Activated naive CD8-positive, alpha-beta T cell (primary cell): Measurements from ENCODE around the gene CIDEB.

Source experiments
- H3K27ac Mint-ChIP-seq: one replicate; pipeline ENCODE4 v1.8.0; 2021; ENCODE audit warnings: mixed read lengths
- H3K27me3 Mint-ChIP-seq: one replicate; pipeline ENCODE4 v1.8.0; 2021; ENCODE audit warnings: mixed read lengths
- H3K36me3 Mint-ChIP-seq: one replicate; pipeline ENCODE4 v1.8.0; 2021; ENCODE audit warnings: mixed read lengths
- H3K4me1 Mint-ChIP-seq: one replicate; pipeline ENCODE4 v1.8.0; 2021; ENCODE audit warnings: low read depth, mixed read lengths
- H3K4me3 Mint-ChIP-seq: one replicate; pipeline ENCODE4 v1.8.0; 2021; ENCODE audit warnings: mild to moderate bottlenecking, mixed read lengths
- H3K9me3 Mint-ChIP-seq: one replicate; pipeline ENCODE4 v1.8.0; 2021; ENCODE audit warnings: low read depth, mixed read lengths

Gene CIDEB

DNA sequence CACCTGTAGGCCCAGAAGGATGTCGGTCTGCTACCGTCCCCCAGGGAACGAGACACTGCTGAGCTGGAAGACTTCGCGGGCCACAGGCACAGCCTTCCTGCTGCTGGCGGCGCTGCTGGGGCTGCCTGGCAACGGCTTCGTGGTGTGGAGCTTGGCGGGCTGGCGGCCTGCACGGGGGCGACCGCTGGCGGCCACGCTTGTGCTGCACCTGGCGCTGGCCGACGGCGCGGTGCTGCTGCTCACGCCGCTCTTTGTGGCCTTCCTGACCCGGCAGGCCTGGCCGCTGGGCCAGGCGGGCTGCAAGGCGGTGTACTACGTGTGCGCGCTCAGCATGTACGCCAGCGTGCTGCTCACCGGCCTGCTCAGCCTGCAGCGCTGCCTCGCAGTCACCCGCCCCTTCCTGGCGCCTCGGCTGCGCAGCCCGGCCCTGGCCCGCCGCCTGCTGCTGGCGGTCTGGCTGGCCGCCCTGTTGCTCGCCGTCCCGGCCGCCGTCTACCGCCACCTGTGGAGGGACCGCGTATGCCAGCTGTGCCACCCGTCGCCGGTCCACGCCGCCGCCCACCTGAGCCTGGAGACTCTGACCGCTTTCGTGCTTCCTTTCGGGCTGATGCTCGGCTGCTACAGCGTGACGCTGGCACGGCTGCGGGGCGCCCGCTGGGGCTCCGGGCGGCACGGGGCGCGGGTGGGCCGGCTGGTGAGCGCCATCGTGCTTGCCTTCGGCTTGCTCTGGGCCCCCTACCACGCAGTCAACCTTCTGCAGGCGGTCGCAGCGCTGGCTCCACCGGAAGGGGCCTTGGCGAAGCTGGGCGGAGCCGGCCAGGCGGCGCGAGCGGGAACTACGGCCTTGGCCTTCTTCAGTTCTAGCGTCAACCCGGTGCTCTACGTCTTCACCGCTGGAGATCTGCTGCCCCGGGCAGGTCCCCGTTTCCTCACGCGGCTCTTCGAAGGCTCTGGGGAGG lies 3.1 kb upstream of the CIDEB start, which contains the start of gene LTB4R:
LTB4R (plus strand) TSS at position 857 of the 959 bp plus-strand sequence. CDS start 4,150 bp downstream, outside the sequence.
- Mint-ChIP-seq H3K36me3 (peaks cover 2% of the 10 kb centered on the region), H3K4me1 (peaks cover 61% of the 10 kb centered on the region), H3K27ac (peak within 1 kb of the TSS; percentile 64), H3K9me3 (no peaks in the 10 kb centered on the region), H3K27me3 (no peaks in the 10 kb centered on the region), H3K4me3 (peak within 1 kb of the TSS; percentile 80)

DNA sequence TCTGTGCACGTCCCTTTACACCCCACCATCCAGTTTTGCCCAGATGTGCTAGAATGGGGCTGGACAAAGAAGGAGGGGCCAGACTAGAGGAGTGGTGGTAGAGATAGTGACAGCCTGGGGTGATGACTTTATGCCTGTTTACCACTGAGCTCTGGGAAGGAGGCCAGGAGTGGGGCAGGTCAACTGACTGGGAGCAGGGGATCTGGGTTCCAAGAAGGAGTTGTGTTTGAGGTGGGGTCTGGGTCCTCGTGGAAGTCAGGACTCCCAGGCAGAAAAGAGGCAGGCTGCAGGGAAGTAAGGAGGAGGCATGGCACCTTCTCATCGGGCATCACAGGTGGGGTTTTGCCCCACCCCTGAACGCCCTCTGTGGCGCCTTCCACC lies 2.5 kb upstream of the CIDEB start:
- Mint-ChIP-seq H3K4me1 (peaks cover 58% of the 10 kb centered on the region), H3K4me3 (peak overlapping the region; percentile 80), H3K9me3 (no peaks in the 10 kb centered on the region), H3K27me3 (no peaks in the 10 kb centered on the region), H3K27ac (peak overlapping the region; percentile 46), H3K36me3 (peaks cover 3% of the 10 kb centered on the region)

DNA sequence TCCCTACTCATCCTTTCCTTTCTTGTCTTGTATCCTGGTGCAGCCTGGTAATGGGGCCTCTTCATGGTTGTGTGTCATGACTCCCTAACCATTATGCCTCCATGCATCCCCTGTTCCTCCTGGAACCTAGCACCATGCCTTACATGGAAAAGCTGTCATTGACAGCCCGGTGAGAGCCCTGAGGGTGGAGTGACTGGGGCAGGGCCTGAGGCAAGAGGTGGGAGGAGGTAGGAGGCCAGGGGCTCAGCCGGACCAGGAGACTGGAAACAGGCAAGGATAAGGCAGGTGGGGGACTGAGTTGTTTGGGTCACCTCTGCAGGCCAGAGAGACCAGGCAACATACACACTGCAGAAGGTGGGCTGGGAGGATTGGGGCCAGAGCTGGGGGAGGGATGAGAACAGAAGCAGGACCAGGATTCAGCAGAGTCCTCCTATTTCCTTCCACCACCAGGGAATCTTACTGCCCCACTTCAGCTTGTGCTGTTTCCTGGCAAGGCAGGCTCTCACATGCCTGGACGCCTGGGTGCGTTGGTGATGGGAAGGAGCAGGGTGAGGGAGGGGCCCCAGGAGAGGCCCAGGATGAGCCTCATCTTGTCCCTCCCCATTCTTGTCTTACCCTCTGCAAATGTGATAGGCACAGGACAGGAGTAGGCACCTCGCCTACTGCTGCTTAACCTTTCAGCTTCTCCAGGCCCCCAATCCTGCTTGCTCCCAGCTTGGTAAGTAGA lies 1.9 kb upstream of the CIDEB start, which contains the start of gene LTB4R2:
LTB4R2 (plus strand) TSS at position 603 of the 727 bp plus-strand sequence. CDS start 525 bp downstream, outside the sequence.
- Mint-ChIP-seq H3K36me3 (peaks cover 8% of the 10 kb centered on the region), H3K27me3 (no peaks in the 10 kb centered on the region), H3K4me3 (peak within 1 kb of the TSS; percentile 80), H3K27ac (peak within 1 kb of the TSS; percentile 46), H3K9me3 (no peaks in the 10 kb centered on the region), H3K4me1 (peaks cover 54% of the 10 kb centered on the region)

DNA sequence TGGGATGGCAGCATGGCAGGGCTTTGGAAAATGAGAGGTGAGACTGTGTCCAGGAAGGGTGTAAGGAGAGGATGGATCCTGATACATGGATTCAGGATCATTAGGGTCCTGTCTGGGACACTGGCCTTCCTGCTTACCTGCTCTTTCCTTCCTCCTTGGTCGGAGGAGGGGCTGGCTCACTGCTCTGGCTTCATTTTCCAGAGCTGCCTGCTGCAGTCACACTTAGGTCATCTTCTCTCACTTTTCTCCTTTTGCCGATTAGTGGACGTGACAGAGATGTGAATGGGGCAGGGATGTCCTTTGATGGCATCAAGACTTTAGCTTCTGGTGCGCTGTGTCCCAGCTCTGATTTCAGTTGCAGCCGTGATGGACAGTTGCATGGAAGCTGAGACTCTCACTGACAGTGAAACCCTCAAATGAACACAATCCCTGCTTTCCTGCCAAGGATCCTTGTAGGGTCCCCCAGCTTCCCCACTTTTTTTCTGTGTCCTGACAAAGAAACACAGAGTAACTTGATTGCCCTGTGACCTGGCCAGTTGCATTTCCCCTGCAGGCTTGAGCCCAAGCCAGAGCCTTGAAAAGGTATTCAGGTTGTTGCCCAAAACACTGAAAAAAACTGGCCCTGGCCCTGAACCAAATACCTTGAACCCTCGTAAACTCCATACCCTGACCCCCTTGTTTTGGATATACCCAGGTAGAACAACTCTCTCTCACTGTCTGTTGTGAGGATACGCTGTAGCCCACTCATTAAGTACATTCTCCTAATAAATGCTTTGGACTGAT lies 756 bp upstream of the CIDEB start:
- no peak overlapping the region for H3K27ac Mint-ChIP-seq
- H3K4me1 Mint-ChIP-seq = peaks cover 42% of the 10 kb centered on the region
- H3K36me3 Mint-ChIP-seq = peaks cover 8% of the 10 kb centered on the region
- no peaks in the 10 kb centered on the region for H3K9me3 Mint-ChIP-seq
- H3K27me3 Mint-ChIP-seq = no peaks in the 10 kb centered on the region
- no peak overlapping the region for H3K4me3 Mint-ChIP-seq

DNA sequence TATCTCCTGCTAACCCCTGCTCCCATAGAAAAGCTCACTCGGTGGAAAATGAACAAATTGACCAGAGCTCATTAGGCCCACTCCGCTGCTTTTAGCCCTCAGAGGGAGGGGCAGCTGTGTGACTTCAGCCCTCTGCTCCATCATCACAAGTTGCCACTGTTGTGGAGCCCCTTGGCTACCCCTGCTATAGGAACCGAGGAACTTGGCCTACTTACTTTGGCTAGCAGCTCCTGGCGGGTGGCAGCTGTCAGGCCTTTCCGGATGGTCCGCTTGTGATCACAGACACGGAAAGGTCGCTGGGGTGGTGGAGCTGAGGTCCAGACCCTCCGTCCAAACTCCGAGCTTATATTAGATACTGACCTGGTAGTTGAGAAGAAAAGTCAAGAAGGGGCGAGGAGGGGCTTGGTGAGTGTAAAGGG lies 612 bp downstream of the CIDEB start:
- Mint-ChIP-seq H3K4me3 (no peak overlapping the region), H3K36me3 (peaks cover 8% of the 10 kb centered on the region), H3K9me3 (no peaks in the 10 kb centered on the region), H3K27me3 (no peaks in the 10 kb centered on the region), H3K27ac (no peak overlapping the region), H3K4me1 (peaks cover 28% of the 10 kb centered on the region)

DNA sequence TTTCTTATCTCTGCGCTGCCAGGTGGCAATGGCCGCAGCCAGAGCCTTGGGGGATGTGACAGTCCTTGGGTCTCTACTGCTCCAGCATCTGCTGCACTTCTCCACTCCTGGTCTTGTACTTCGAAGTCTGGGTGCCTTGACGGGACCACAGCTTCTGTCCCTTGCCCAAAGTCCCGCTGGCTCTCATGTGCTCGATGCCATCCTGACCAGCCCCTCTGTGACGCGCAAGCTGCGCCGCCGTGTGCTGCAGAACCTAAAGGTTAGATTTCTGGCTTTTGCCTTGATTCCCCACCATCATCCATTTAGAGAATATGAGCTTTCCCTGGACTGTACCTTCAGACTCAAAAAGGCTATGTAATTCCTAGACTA lies 3.8 kb downstream of the CIDEB start:
- Mint-ChIP-seq H3K4me1 (peaks cover 26% of the 10 kb centered on the region), H3K27me3 (no peaks in the 10 kb centered on the region), H3K9me3 (no peaks in the 10 kb centered on the region), H3K36me3 (peaks cover 11% of the 10 kb centered on the region), H3K27ac (no peak overlapping the region), H3K4me3 (no peak overlapping the region)

DNA sequence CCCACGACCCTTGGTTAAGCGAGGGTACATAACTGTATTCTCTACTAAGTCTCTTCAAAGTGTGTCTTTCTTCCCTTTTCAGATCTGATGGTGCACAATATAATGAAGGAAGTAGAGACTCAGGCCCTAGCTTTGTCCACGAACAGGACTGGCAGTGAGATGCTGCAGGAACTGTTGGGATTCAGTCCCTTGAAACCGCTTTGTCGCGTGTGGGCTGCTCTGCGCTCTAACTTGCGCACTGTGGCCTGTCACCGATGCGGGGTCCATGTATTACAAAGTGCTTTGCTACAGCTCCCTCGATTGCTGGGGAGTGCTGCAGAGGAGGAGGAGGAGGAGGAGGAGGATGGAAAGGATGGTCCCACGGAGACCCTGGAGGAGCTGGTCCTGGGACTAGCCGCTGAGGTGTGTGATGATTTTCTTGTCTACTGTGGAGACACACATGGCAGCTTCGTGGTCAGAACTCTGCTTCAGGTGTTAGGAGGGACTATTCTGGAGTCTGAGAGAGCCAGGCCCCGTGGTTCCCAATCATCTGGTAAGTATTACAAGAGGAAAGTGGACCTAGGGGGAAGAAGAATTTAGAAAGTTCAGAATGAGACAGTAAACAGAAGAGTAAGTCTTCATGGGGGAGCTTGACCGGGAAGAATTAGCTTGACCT lies 7.3 kb downstream of the CIDEB start:
- H3K27ac Mint-ChIP-seq = peak overlapping the region; percentile 50
- no peaks in the 10 kb centered on the region for H3K9me3 Mint-ChIP-seq
- H3K4me3 Mint-ChIP-seq = peak overlapping the region; percentile 96
- H3K27me3 Mint-ChIP-seq = no peaks in the 10 kb centered on the region
- H3K4me1 Mint-ChIP-seq = peaks cover 42% of the 10 kb centered on the region
- peaks cover 13% of the 10 kb centered on the region for H3K36me3 Mint-ChIP-seq

DNA sequence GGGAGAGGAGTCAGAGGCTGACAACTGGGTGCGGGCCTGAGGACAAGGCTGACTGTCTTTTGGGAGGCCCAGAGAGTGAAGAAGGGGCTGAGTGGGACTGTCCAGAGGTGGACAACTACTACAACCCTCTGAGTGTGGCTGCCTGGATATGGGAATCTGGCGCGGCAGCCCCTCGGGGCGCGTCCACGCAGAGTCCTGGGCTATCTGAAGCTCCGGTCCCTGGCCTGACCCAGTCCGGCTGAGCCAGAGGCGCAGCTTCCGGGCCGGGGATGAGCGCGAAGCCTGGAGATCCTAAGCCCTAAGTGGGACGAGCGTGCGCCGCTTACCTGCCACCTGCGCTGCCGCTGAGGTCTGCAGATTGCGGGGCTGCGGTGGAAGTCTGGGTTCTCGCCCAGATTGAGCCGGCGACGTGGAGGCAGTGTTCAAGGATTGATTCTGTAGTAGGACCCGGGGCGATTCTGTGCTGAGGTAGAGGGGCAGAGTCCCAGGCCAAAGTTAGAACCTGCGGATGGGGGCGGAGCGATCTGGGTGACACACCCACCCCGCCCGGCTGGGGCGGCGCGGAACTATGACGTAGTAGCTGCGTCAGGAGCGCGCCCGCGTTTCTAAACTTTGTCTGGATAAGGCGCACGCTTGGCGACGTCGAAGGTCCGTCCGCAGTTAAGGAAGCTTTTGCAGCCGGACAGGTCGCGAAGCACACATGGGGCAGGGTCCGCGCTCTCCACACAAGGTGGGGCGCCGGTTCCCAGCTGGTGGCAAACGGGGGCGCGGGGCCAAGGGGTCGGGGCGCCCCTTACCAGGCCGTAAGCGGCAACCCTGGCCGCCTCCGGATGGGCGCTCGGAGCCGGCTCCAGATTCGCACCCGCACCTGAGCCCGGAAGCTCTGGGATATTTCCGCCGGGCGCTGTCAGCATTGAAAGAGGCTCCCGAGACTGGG lies 8.3 kb downstream of the CIDEB start, which contains the start of the genes DHRS1 and NOP9:
DHRS1 (minus strand) TSS at position 526 of the 937 bp plus-strand sequence. CDS start 674 bp downstream, outside the sequence.
NOP9 (plus strand) TSS at position 596 of the 937 bp plus-strand sequence; CDS start at position 701, 105 bp downstream.
- H3K36me3 Mint-ChIP-seq = peaks cover 7% of the 10 kb centered on the region
- H3K9me3 Mint-ChIP-seq = no peaks in the 10 kb centered on the region
- no peaks in the 10 kb centered on the region for H3K27me3 Mint-ChIP-seq
- peak within 1 kb of the TSS; percentile 94 for H3K27ac Mint-ChIP-seq
- peaks cover 42% of the 10 kb centered on the region for H3K4me1 Mint-ChIP-seq
- peak within 1 kb of the TSS; percentile 96 for H3K4me3 Mint-ChIP-seq

DNA sequence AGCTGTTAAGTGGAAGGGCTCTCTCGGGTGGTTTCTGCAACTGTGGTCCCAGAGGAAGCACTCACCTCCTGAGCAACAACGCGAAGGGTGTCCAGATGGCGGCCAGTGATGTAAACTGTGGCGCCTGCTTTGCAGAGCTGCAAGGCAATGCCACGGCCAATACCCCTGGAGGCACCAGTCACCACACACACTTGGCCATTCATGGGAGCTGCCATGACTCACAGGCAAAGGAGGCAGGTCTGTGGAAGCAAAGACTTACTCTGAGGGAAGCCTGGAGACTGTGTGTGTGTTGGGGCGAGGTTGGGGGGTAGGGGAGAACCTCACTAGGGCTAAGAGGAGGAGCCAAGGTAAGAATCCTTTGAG lies 8.9 kb downstream of the CIDEB start:
- peak overlapping the region; percentile 96 for H3K4me3 Mint-ChIP-seq
- H3K9me3 Mint-ChIP-seq = no peaks in the 10 kb centered on the region
- peak overlapping the region; percentile 94 for H3K27ac Mint-ChIP-seq
- H3K4me1 Mint-ChIP-seq = peaks cover 42% of the 10 kb centered on the region
- H3K36me3 Mint-ChIP-seq = peaks cover 9% of the 10 kb centered on the region
- H3K27me3 Mint-ChIP-seq = no peaks in the 10 kb centered on the region

DNA sequence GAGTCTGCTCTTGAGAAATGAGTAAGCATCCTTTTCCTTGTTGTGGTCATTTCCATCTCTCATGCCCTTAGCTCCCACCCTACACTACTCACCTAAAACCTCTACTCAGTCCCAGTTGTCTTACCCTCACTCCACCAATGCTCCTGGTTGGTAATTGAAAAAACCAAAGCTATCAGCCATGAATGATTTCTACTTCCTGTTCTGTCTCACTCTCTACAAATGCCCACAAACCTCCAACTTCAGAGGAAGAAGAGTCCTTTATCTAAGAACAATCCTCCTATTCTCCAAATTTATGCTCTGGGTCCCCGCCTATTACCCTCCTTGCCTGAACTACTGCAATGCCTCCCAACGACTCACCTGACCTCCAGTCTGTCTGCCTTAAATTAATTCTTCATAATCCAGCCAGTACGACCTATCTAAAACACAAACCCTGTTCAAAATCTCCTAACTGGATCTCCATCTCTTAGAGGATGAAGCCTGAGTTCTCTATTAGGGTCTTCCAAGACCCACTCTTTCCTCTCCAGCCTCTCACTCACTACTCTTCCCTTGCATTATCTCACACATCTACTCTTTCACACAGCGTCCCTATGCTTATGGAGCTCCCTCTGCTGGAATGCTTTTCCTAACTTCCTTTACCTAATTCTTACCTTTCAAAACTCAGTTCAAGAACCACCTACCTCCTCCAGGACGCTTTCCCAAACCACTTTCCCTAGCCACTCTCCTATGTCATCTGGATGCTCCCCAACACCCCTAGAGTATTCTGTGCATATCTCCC lies 10.4 kb downstream of the CIDEB start:
- peaks cover 42% of the 10 kb centered on the region for H3K4me1 Mint-ChIP-seq
- no peaks in the 10 kb centered on the region for H3K9me3 Mint-ChIP-seq
- H3K27ac Mint-ChIP-seq = peak overlapping the region; percentile 23
- H3K36me3 Mint-ChIP-seq = peaks cover 12% of the 10 kb centered on the region
- H3K27me3 Mint-ChIP-seq = no peaks in the 10 kb centered on the region
- peak overlapping the region; percentile 11 for H3K4me3 Mint-ChIP-seq

DNA sequence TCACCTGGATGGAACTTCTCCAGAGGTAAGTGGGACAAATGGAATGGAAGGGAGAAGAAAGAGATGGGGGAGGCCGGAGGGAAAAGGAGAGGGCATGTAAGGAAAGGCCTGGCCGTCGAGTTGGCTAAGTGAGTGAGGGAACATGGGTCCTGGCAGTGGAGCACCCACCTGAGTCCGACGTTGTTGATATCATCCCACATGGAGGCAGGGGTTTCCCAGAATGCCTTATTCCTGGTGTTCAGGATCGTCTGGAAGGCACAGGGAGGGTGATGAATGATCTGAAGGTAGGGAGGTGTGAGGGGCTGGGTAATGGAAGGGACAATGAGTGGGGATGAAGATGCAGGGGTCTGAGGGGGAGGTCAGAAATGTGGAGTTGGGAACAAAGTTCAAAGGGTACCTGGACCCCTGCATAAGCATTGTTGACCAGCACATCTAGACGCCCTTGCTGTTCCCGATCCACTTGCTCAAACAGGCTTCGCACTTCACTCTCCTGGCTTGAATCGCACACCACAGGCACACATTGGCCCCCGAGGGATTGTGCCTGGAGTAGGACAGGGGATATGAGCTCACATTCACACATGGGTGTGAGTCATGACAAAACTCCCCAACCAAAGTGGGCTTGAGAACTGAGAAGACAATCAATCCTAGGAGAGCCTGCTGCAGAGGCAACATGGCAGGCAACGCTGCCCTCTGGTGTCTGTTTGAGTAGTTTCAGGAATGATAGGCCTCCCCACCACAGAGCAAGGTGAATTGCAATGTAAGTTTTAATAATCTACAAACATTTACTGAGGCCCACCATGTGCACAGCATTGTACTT lies 11.2 kb downstream of the CIDEB start:
- H3K9me3 Mint-ChIP-seq = no peaks in the 10 kb centered on the region
- peaks cover 12% of the 10 kb centered on the region for H3K36me3 Mint-ChIP-seq
- H3K27me3 Mint-ChIP-seq = no peaks in the 10 kb centered on the region

DNA sequence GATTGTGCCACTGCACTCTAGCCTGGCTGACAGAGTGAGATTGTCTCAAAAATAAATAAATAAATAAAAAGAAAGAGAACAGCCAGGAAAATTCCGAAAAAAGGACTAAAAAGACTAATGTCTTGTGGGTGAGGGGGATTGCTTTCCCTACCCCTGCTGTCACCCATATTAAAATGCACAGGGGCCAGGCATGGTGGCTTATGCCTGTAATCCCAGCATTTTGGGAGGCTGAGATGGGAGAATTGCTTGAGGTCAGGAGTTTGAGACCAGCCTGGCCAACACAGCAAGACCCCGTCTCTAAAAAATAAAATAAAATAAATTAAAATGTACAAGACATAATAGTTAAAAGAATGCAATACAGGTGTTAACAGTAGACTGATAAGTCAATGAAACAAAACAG lies 14.3 kb downstream of the CIDEB start:
- no peaks in the 10 kb centered on the region for H3K27me3 Mint-ChIP-seq
- H3K27ac Mint-ChIP-seq = no peak overlapping the region
- no peak overlapping the region for H3K4me3 Mint-ChIP-seq
- H3K36me3 Mint-ChIP-seq = peaks cover 18% of the 10 kb centered on the region
- no peaks in the 10 kb centered on the region for H3K9me3 Mint-ChIP-seq
- peaks cover 36% of the 10 kb centered on the region for H3K4me1 Mint-ChIP-seq

More for the DNA sequence above, 11.2 kb downstream of the CIDEB start:
- Mint-ChIP-seq H3K4me3 (peak overlapping the region; percentile 69), H3K27ac (peak overlapping the region; percentile 93), H3K4me1 (peaks cover 41% of the 10 kb centered on the region)
